HG02885 (cell line): ENCODE results near the gene CTIF.

ENCODE experiments used
- ATAC-seq: cut with Tn5 transposase; IDR thresholded peaks from one replicate; pipeline ENCODE4 v1.9.1; 2021; ENCODE audit warnings: mild to moderate bottlenecking; ENCODE audit not compliant: unreplicated experiment, poor library complexity

The CTIF gene

DNA sequence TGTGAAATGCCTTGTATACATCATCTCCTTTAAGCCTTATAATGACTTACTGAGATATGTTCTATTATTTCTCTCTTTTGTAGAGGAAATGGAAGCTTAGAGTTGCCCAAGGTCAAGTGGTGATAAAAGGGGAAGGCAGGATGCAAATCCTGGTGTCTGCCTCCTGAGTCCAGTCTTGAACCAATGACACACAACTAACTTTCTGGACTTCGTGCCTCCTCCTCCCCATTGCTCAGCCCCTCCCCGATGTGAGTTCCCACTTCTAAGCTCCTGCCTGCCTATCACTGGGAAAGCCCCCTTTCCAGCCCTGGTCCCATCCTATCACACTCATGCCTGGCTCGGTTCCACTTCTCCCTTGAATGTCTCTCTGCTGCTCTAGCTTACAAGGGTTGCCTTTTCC is 6.9 kb upstream of the CTIF start:
- ATAC-seq: no peak

- ATAC-seq: no peak
Observed at GRCh38 chr18:48533340-48534070, 5.3 kb upstream of the CTIF start.

DNA sequence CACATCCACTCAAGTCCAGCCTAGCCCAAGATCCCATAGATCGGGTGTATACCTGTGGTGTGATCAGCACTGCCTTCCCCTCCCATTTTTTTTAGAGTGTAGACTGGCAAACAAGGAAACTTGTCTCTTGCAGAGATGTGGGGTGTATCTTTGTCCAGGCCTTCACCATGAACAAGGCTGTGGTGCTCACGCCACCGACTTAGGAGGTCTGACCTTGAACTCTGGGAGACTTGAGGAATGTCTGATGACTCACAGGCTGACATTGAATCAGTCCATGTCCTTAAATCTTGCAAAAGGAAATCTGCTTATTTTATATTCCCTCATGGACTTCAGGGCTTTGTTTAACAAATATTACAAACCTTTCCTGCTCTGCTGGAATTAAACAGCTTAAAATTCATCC is 4.5 kb upstream of the CTIF start:
- no peak for ATAC-seq

DNA sequence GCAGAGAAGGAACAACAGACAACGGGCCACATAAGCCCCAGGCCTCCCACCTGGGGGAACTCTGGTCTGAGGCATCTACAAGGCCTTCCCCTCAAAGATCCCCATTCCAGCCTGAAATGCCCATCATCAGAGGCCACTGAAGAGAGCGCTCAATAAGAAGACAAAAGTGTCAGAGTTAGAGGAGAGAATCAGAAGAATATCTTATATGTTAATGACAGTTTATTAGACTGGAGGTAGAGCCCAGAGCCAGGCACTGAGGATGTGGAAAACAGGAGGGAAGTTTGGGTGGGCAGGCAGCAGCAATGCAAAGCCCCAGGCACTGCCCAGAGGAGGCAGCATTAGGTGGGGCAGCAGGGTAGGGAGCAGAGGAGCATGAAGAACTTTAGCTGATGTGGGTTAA is 2.9 kb upstream of the CTIF start:
- no peak for ATAC-seq

GRCh38 chr18:48536516-48536915 is 2.3 kb upstream of the CTIF start:
- no peak for ATAC-seq

GRCh38 chr18:48539406-48540250 is 797 bp downstream of the CTIF start:
- ATAC-seq: no peak

- peak; percentile 55 for ATAC-seq
Observed at GRCh38 chr18:48540251-48541025, 1.6 kb downstream of the CTIF start.

- ATAC-seq: peak; percentile 58
Observed at GRCh38 chr18:48541026-48541746, 2.4 kb downstream of the CTIF start.

DNA sequence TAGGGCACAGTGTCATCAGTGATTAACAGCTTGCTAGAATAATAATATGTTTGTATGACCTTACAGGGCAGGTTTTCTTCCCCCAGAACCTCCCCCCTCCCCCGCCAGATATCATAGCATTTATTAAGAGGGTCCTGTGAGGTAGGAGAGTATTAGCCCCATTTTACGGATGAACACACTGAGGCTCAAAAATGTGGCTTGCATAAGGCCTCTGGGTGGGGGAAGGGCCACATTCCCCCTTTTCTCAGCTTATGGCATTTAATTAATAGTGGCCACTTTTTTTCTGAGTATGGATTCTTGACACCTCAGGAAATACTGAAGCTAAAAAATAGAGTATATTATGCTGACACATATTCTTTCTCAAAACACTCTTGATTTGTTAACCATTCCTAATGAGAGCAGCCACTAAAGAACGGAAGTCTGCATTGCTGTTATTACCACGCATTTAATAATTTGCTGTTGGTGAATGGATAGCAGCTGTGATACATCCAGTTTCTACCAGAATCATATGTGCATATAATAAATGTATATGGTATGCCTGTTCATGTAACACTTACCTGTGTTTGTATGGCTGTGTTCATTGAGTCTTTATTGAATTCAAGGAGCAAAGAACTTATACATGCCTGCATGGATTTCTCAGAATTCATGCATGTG is 3.0 kb downstream of the CTIF start:
- no peak for ATAC-seq

DNA sequence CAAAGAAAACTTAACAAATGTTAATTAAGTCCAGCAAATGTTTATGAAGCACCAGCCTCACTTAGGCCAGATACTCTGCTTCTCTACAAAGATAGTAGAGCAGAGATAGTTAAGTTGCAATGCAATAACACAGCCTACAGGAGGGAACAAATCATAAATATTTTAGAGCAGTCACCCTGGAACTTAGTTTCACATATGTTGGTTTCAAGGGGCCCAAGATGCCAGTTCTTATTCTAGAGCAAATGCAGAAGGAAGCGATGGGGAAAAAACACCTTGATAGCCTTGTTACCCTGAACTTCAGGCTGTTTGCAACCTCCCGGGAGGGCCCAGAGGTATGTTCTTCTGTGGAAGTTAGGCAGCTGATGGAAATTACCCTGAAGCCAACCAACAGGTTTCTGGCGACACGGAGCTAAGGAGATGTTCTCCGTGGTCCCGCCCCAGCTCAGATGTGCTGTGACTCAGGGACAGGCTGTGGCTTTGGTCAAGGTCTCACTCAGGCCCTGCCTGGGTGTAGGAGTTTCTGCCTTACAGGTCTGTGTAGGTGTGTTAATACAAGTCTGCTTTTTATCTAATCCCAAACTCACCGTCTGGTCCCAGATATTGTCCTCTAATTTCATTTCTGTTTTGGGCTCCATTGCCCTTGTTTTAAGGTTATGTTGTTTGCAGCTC is 3.8 kb downstream of the CTIF start:
- no peak for ATAC-seq

DNA sequence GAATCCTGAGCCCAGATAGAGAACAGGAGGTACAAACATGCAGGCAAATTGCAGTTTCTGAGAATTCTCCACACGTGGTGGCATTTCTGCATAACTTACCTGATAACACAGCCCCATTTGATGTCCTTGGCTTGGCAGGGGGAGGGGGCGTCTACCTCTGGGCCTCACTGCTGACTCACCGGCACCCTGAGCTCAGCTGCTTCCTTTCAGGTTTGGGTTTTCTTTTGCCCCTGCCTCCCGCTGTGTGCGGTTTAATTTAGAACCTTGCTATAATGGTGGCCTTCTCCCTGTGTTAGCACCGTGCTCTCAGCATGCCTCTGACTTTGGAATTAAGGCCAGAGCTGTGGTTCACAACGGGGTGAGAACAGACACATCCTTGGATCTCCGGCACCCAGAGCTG is 4.4 kb downstream of the CTIF start:
- ATAC-seq: no peak

- ATAC-seq: no peak
Observed at GRCh38 chr18:48544116-48544515, 5.3 kb downstream of the CTIF start.

DNA sequence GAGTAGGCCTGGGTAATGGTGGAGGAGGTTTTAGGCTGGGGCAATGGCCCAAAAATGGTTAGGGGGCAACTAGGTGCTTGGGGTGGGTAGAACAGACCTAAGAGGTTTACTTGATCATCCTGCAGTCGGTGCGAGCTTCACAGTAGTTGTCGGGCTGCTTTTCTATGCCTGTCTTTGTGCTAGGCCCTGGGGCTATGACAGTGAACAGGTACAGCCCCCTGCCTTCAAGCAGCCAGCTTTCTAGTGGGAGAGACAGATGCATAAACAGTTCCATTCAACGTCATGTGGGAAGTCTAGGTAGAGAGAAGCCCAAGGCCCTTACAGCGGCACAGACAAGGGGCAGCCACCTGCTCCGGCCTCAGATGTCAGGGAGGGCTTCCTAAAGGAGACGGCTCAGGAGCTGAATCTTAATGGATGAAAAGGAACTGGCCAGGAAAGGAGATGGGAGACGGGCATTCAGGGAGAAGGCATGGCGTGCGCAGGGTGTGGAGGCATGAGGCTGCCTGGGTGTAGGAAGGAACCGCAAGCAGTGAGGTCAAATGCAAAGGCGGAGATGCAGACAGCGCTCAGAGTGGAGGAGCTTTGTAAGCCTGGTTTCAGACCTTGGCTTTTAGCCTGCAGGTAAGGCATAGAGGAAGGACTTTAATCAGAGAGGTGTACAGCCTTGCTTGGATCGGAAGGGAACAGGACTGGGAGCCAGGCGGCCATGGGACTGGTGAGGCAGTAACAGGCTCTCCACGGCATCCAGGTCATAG is 6.0 kb downstream of the CTIF start:
- ATAC-seq: no peak

GRCh38 chr18:48545757-48546321 is 7.0 kb downstream of the CTIF start:
- no peak for ATAC-seq

DNA sequence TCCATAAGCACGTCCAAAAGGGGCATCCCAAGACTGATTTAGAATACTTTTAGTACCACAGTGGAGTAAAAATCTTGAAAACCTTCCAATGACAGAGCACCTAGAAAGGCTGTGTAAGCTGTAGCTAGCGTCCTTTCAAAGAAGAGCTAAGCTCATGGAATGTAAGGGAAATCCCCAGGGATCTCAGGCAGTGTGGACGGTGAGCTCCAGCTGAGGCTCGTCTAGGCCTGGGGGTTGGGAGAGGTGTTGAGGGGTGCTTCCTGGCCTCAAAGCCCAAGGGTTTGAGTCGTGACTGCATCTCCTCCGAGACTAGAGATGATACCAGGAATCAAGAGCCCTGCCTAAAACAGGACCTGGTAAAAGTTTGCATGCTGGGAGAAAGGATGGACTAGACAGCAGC is 7.6 kb downstream of the CTIF start:
- no peak for ATAC-seq

DNA sequence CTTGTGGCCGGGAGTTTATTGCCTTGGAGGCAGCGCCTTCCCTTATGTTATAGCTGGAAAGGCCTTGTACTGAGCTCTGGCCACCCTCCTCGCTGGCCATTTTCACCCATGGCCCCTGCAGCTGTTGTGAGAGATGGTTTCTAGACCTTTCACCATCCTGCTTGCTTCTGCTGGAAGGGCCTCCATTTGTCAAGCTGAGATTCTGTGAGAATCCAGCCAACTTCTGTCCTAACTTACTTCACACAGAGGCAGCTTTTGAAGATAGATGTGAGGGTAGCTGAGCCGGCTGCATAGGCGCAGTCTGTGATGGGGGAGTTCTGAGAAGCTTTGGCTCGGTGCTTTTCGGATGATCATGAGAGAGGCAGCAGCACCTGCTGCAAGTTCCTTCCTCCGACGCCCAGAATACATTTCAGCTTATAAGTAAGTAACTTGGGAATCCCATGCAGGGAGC is 8.7 kb downstream of the CTIF start:
- no peak for ATAC-seq

DNA sequence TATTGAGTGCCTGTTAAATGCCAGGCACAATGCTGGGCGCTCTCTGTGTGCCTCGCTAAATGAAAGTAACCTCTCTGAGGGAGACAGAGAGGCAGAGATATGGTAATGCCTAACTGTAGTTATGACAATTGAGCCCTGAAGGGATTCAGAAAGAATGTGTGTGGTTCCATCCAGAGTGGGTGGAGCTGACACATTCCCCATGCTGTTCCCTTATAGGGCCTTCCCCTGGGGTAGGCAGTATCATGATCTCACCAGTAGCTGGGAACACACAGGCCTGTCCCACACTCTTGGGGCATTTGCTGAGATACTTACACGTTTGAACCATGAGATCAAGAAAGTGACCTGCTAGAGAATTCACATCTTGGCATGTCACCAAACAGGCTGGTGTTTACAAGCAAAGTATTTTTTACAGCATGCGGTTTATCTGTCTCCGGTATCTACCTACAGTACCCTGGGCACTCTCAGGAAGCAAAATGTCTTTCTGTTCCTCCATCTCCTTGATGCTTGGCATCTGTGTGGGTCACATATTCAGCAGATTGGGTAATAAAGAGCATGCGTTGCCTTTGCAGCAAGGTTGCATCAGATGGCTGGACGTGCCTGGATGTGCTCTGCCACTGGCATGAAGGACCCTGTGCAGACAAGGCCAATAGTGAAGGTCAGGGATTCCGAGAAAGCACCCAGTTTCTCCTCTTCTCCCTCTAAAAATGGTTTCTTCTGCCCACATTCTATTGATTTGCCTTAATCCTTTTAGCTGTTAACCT is 9.4 kb downstream of the CTIF start:
- no peak for ATAC-seq

DNA sequence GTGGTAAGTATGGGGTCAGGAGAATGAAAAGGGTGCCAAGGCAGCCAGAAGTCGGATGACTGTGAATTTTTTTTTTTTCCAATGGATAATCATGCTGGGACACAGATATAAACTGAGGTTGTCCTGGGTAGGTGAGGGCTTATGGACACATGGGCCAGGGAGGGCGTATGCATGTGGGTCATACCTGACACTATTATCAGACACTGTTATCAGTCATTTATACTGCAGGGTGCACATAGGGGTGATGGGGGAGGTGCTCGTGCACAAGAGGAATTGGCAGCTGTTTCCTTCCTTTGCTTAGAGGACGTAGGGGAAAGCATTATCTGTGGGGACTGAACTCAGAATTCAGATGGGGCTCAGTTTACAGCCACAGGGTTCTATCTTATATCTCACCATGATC is 10.1 kb downstream of the CTIF start:
- ATAC-seq: no peak
